Gastroesophageal sphincter (tissue), 3 donors: ENCODE measurements around the gene OR6S1.

ENCODE experiments used
- EP300 ChIP-seq: sonication (generic); formaldehyde crosslinking; IDR thresholded peaks from one replicate; pipeline ENCODE4 v1.6.1; 2017; ENCODE audit warnings: antibody characterized with exemption, mild to moderate bottlenecking
- POLR2A ChIP-seq, 2 donors: fragments of 450-650 bp; IDR thresholded peaks; one replicate each; pipeline ENCODE4 v1.6.1; 2017; ENCODE audit warnings: antibody characterized with exemption in 2 of 2, mild to moderate bottlenecking in 2 of 2, moderate library complexity in 1 of 2
- TF ChIP-seq, protein P1 (sequence below), 4 experiments: fragments of 200-600 bp in 2 of 4; fragments of 450-650 bp in 2 of 4; sonication (generic) in 1 of 4; IDR thresholded peaks; one replicate each; pipeline ENCODE4 v1.5.1; 2017 to 2019; ENCODE audit warnings: antibody characterized with exemption in 4 of 4, mild to moderate bottlenecking in 2 of 4, moderate library complexity in 2 of 4

DNA sequence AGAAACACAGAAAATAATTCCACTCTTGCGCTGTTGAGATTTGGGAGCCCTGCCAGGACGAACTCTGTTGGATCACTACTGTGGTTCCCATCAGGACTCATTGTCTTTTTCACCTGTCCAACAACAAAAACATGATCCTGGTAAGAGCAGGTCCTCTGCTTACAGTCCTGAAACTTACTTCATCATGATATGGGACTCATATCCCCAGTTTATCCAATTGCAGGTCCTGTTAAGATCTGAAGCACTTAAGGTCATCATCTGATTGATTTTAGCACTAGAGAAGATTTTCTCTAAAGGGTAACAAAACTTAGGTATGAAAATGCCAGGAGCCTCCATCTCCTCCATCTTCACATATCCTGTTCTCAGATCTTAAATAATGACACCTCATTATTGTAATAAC, at the start of gene OR6S1:
- TF ChIP-seq, protein P1, sequence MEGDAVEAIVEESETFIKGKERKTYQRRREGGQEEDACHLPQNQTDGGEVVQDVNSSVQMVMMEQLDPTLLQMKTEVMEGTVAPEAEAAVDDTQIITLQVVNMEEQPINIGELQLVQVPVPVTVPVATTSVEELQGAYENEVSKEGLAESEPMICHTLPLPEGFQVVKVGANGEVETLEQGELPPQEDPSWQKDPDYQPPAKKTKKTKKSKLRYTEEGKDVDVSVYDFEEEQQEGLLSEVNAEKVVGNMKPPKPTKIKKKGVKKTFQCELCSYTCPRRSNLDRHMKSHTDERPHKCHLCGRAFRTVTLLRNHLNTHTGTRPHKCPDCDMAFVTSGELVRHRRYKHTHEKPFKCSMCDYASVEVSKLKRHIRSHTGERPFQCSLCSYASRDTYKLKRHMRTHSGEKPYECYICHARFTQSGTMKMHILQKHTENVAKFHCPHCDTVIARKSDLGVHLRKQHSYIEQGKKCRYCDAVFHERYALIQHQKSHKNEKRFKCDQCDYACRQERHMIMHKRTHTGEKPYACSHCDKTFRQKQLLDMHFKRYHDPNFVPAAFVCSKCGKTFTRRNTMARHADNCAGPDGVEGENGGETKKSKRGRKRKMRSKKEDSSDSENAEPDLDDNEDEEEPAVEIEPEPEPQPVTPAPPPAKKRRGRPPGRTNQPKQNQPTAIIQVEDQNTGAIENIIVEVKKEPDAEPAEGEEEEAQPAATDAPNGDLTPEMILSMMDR (IDR thresholded peaks at IDR 0.05): no peak
- TF ChIP-seq EP300 (no peak), POLR2A (IDR thresholded peaks at IDR 0.05) (no peak)
